Endothelial cell of umbilical vein (primary cell): Measurements from ENCODE around the gene DBF4B. TPM values are rescaled to one million over a fixed set of nuclear protein-coding genes. Genes with fewer than 3 reads are reported as not detected.
"Not testable (repeated sequence)": the region's sequence is repeated elsewhere in the genome, so short reads cannot be mapped to it uniquely, and the experiment has no call there.

ENCODE experiments used
- BruUV-seq: library from RNA; stranded (reverse); fragments of 400-500 nt; replicated peaks from 2 replicates; lab custom pipeline; 2021; lab: Mats Ljungman, UMichigan
- CTCF ChIA-PET: fragments of 300-600, 350-600 bp; sonication (Branson Sonifier 250); formaldehyde crosslinking; loops from one replicate; lab custom pipeline; 2021; ENCODE audit warnings: antibody characterized with exemption, inconsistent platforms; lab: Charles Lee
- POLR2A ChIA-PET: fragments of 300-600, 350-600 bp; sonication (Branson Sonifier 250); formaldehyde crosslinking; loops from one replicate; lab custom pipeline; 2021; ENCODE audit warnings: antibody characterized with exemption, inconsistent platforms; lab: Charles Lee
- DNase-seq: peaks from one replicate; pipeline ENCODE4 v3.0.0-alpha.2; 2011; ENCODE audit warnings: low read depth, low spot score
- FAIRE-seq: peaks from 2 replicates; lab custom pipeline; 2011; peaks lifted over from hg19 to GRCh38; lab: Jason Lieb, UNC
- H2AFZ ChIP-seq: 2 replicates; pipeline ENCODE4 v1.6.0; 2012; ENCODE audit warnings: low read depth, low read length, control low read depth, inconsistent platforms
- H3K27ac ChIP-seq: 2 replicates; pipeline ENCODE4 v1.5.1; 2011; ENCODE audit warnings: low read depth, mild to moderate bottlenecking, control low read depth, low read length, moderate library complexity; ENCODE audit not compliant: insufficient read depth
- H3K27me3 ChIP-seq, 2 experiments: 2 replicates each; pipeline versions ENCODE4 v1.6.0 to v1.6.1; 2011; ENCODE audit warnings: low read length in 2 of 2, mixed read lengths in 1 of 2; ENCODE audit not compliant: control insufficient read depth in 2 of 2, insufficient read depth in 2 of 2
- H3K36me3 ChIP-seq, 2 experiments: 2 replicates in 1 of 2; 3 replicates in 1 of 2; pipeline ENCODE4 v1.5.1; 2011; ENCODE audit warnings: low read length in 2 of 2, mild to moderate bottlenecking in 1 of 2, moderate library complexity in 1 of 2; ENCODE audit not compliant: control insufficient read depth in 2 of 2, insufficient read depth in 2 of 2; ENCODE audit errors: extremely low read depth in 1 of 2
- H3K4me1 ChIP-seq: 3 replicates; pipeline ENCODE4 v1.5.1; 2011; ENCODE audit warnings: mild to moderate bottlenecking, low read length; ENCODE audit not compliant: control insufficient read depth, insufficient read depth; ENCODE audit errors: extremely low read depth
- H3K4me2 ChIP-seq: 2 replicates; pipeline ENCODE4 v1.6.1; 2011; ENCODE audit warnings: low read length, control low read depth, mixed read lengths; ENCODE audit not compliant: insufficient read depth
- H3K4me3 ChIP-seq, 3 experiments: fragments of 200-600 bp in 1 of 3; sonication (generic), shearing (Covaris generic) in 1 of 3; replicated peaks in 1 of 3; 2 replicates each; pipeline ENCODE4 v1.5.1; 2011 to 2016; ENCODE audit warnings: control low read depth in 3 of 3, low read length in 3 of 3, mild to moderate bottlenecking in 2 of 3, inconsistent platforms in 1 of 3, low read depth in 1 of 3, moderate library complexity in 1 of 3; ENCODE audit not compliant: insufficient read depth in 1 of 3
- H3K79me2 ChIP-seq: 2 replicates; pipeline ENCODE4 v1.6.0; 2012; ENCODE audit warnings: low read length, inconsistent platforms; ENCODE audit not compliant: control insufficient read depth, insufficient read depth
- H3K9ac ChIP-seq: replicated peaks from 2 replicates; pipeline ENCODE3; 2011; ENCODE audit warnings: low read length, control low read depth; ENCODE audit not compliant: insufficient read depth; ENCODE audit errors: extremely low read depth
- H3K9me1 ChIP-seq: replicated peaks from 3 replicates; pipeline ENCODE4 v1.6.0; 2011; ENCODE audit warnings: mild to moderate bottlenecking, low read length; ENCODE audit not compliant: control insufficient read depth, insufficient read depth; ENCODE audit errors: extremely low read depth
- H3K9me3 ChIP-seq: replicated peaks from 2 replicates; pipeline ENCODE4 v1.5.1; 2012; ENCODE audit warnings: low read length, inconsistent platforms; ENCODE audit not compliant: control insufficient read depth, insufficient read depth
- H4K20me1 ChIP-seq: replicated peaks from 2 replicates; pipeline ENCODE3; 2011; ENCODE audit warnings: mild to moderate bottlenecking, low read length; ENCODE audit not compliant: control insufficient read depth, insufficient read depth; ENCODE audit errors: extremely low read depth
- GATA2 ChIP-seq: IDR thresholded peaks from 2 replicates; pipeline ENCODE4 v1.7.0; 2011; ENCODE audit warnings: low read depth, mild to moderate bottlenecking, moderate library complexity, mixed read lengths, low read length; ENCODE audit not compliant: insufficient read length, insufficient read depth
- JUN ChIP-seq: IDR thresholded peaks from 2 replicates; pipeline ENCODE4 v1.6.1; 2011; ENCODE audit warnings: borderline replicate concordance, low read depth; ENCODE audit not compliant: insufficient read length, insufficient read depth
- MYC ChIP-seq: IDR thresholded peaks from one replicate; pipeline ENCODE4 v1.6.1; 2011; ENCODE audit warnings: mild to moderate bottlenecking, low read depth, low read length
- POLR2A ChIP-seq: IDR thresholded peaks from 2 replicates; pipeline ENCODE4 v1.6.1; 2012; ENCODE audit warnings: low read depth, mild to moderate bottlenecking, control low read depth, low read length
- dilution Hi-C: fragments of 300-500 bp; cut with MboI; formaldehyde crosslinking; loops from one replicate; pipeline ENCODE4 v1.15.0; 2019; ENCODE audit warnings: low sequenced_read_pairs; ENCODE audit not compliant: extremely low pct_ligation_motif_present
- intact Hi-C: fragments of 100-400 bp; cut with micrococcal nuclease; formaldehyde crosslinking; loops from one replicate; pipeline ENCODE4 v1.10.0; 2022
- polyA plus RNA-seq, 4 experiments: library from polyadenylated mRNA; depleted of rRNA in 3 of 4; stranded (reverse) in 3 of 4; unstranded in 1 of 4; fragments of >200 nt; gene quantifications; 2 replicates each; pipeline versions ENCODE4 v1.2.1 to v1.2.3, GENCODE V29; 2011 to 2012; ENCODE audit warnings: missing spikeins in 1 of 4
- total RNA-seq: library from RNA; stranded (reverse); gene quantifications from 2 replicates; pipeline ENCODE4 v1.2.3, GENCODE V29; 2021

Gene DBF4B
- total and polyA plus RNA-seq, 2 donors (not counting 3 experiments of a cell fraction or from before 2014, with no cell fraction given) = 12.5 to 26.2 TPM

DNA sequence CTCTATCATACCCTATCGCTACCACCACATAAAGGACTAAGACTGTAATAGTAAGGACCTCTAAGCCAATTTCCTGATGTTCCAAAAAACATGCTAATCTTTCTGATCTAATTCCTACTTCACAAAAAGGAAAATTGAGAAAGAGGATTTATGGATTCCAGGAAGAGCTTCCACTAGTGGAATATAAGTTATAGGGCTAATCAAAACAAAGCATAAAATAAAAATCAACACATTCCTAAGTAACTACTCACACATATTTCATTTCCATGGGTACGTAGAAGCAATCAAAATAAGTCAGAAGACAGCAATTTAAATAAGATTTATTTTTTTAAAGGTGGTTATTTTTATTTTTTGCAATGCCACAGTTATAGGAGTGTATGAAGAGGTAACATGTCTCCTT lies 31.3 kb upstream of the DBF4B start:
- TF ChIP-seq GATA2 = peak; percentile 39
- no peak for TF ChIP-seq POLR2A
- no peak for TF ChIP-seq MYC
- TF ChIP-seq JUN = peak; percentile 37
- H4K20me1 ChIP-seq = no peaks in the 10 kb centered on the region
- H3K27ac ChIP-seq = peak overlapping the region; percentile 63
- no peaks in the 10 kb centered on the region for H3K79me2 ChIP-seq
- BruUV-seq = no TSS peak
- no peak overlapping the region for H3K4me3 ChIP-seq
- no peaks in the 10 kb centered on the region for H3K9me3 ChIP-seq
- H3K36me3 ChIP-seq = peaks cover 4 to 7% of the 10 kb centered on the region in 2 experiments
- H3K9me1 ChIP-seq = no peaks in the 10 kb centered on the region
- POLR2A ChIA-PET = no interaction called here
- no peaks in the 10 kb centered on the region for H3K27me3 ChIP-seq
- intact Hi-C loops = no loop called here
- H3K4me2 ChIP-seq = peak overlapping the region; percentile 63
- CTCF ChIA-PET = interaction anchor here (0.9 to 2.5 kb wide), 7 partner anchors 11 to 154 kb away, joined by 3 to 6 read pairs (median 4); partner anchors contain the start of gene FZD2
- DNase-seq = peak; percentile 74
- H3K9ac ChIP-seq = peak overlapping the region; percentile 39
- peak; percentile 31 for FAIRE-seq
- dilution Hi-C loops = no loop called here
- no peak overlapping the region for H2AFZ ChIP-seq
- peaks cover 14% of the 10 kb centered on the region for H3K4me1 ChIP-seq

DNA sequence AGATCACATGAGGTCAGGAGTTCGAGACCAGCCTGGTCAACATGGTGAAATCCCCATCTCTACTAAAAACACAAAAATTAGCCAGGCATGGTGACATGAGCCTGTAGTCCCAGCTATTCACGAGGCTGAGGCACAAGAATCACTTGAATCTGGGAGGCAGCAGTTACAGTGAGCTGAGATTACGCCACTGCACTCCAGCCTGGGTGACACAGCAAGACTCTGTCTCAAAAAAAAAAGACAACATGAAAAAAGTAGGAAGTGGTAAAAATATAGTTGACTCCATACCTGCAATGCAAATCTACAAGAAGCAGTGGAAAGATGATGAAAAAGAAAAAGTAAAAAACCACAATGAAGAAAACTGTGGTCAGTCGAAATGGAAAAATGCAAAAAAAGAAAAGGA lies 25.2 kb upstream of the DBF4B start:
- dilution Hi-C loops, H3K27me3 ChIP-seq, H3K9ac ChIP-seq, H3K4me3 ChIP-seq, H4K20me1 ChIP-seq, H3K79me2 ChIP-seq, H3K9me1 ChIP-seq, H3K9me3 ChIP-seq, H3K4me1 ChIP-seq, FAIRE-seq, H3K4me2 ChIP-seq, BruUV-seq, intact Hi-C loops, H3K27ac ChIP-seq, DNase-seq, H2AFZ ChIP-seq: not testable (repeated sequence)
- CTCF ChIA-PET = interaction anchor here (1.0 to 1.2 kb wide), 2 partner anchors 13 to 25 kb away, joined by 3 read pairs; partner anchors contain the start of gene DBF4B
- H3K36me3 ChIP-seq = peaks cover 8 to 10% of the 10 kb centered on the region in 2 experiments
- POLR2A ChIA-PET = interaction anchor here (0.6 kb wide), 1 partner anchor 285 kb away, joined by 4 read pairs; the partner anchor contains the start of gene C1QL1
